Skeletal muscle tissue (tissue), 4 donors: ENCODE measurements around the gene ZNRF2. TPM values are rescaled to one million over a fixed set of nuclear protein-coding genes. Genes with fewer than 3 reads are reported as not detected.
"Not testable (repeated sequence)": the region's sequence is repeated elsewhere in the genome, so short reads cannot be mapped to it uniquely, and the experiment has no call there.

Source experiments
- H3K27ac ChIP-seq: one replicate; pipeline ENCODE4 v1.7.0; 2013; ENCODE audit warnings: mild to moderate bottlenecking, low read depth, low read length, inconsistent platforms
- H3K27me3 ChIP-seq, 3 donors: one replicate each; pipeline ENCODE4 v1.7.0; 2013; ENCODE audit warnings: low read length in 3 of 3; ENCODE audit not compliant: control insufficient read depth in 3 of 3, insufficient read depth in 3 of 3
- H3K36me3 ChIP-seq, 3 donors: one replicate each; pipeline ENCODE4 v1.7.0; 2013; ENCODE audit warnings: low read length in 3 of 3; ENCODE audit not compliant: control insufficient read depth in 3 of 3, insufficient read depth in 3 of 3
- H3K4me1 ChIP-seq, 3 donors: one replicate each; pipeline ENCODE4 v1.7.0; 2013; ENCODE audit warnings: low read length in 3 of 3, mild to moderate bottlenecking in 3 of 3; ENCODE audit not compliant: control insufficient read depth in 3 of 3, insufficient read depth in 3 of 3
- H3K4me3 ChIP-seq, 3 donors: one replicate each; pipeline ENCODE4 v1.7.0; 2013; ENCODE audit warnings: low read length in 3 of 3
- H3K9ac ChIP-seq, 3 donors: one replicate each; pipeline ENCODE4 v1.7.0; 2013; ENCODE audit warnings: low read length in 3 of 3, mild to moderate bottlenecking in 3 of 3, moderate library complexity in 2 of 3, low read depth in 1 of 3
- H3K9me3 ChIP-seq, 3 donors: one replicate each; pipeline ENCODE4 v1.7.0; 2013; ENCODE audit warnings: low read length in 3 of 3; ENCODE audit not compliant: control insufficient read depth in 3 of 3
- total RNA-seq: library from RNA; depleted of rRNA; stranded (reverse); fragments of >200 nt; gene quantifications from one replicate; pipeline ENCODE4 v1.2.3, GENCODE V29; 2014
- donor health status: Osteomylitis.

ZNRF2 gene
- total RNA-seq, 1 donor from 2014 or later = 10.4 TPM

DNA sequence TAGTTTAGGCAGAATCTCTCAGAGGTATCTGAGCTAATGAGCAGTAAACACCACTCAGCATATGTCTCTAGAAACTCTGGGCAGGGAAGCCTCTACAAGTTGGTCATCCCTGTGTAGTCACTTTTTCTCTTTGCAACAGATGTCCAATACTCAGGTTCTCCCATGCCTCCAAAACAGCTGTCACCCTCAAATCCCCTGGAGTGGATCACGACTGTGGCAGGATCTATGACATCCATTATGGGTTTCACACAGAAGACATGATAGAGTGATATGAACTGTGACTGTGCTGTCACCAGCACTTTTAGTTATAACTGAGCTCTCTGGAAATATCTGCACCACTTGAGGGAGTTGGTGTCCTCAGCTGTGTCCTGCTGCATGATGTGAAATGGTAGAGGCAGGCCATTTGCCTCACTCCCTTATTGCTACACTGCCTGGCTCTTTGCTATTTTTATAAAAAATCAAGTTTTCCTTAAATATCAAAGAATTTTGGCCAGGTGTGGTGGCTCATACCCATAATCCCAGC is 24.1 kb upstream of the ZNRF2 start:
- no peak overlapping the region for H3K9ac ChIP-seq
- H3K36me3 ChIP-seq = no peaks in the 10 kb centered on the region
- no peaks in the 10 kb centered on the region for H3K4me1 ChIP-seq
- H3K27me3 ChIP-seq = no peaks in the 10 kb centered on the region
- no peaks in the 10 kb centered on the region for H3K9me3 ChIP-seq
- no peak overlapping the region for H3K4me3 ChIP-seq
- H3K27ac ChIP-seq = no peak overlapping the region

- Histone ChIP-seq H3K4me1 (no peaks in the 10 kb centered on the region), H3K9me3 (no peaks in the 10 kb centered on the region), H3K4me3 (no peak overlapping the region), H3K27me3 (no peaks in the 10 kb centered on the region), H3K27ac (no peak overlapping the region), H3K9ac (no peak overlapping the region), H3K36me3 (no peaks in the 10 kb centered on the region)
Observed at GRCh38 chr7:30263090-30263710, 21.2 kb upstream of the ZNRF2 start.

DNA sequence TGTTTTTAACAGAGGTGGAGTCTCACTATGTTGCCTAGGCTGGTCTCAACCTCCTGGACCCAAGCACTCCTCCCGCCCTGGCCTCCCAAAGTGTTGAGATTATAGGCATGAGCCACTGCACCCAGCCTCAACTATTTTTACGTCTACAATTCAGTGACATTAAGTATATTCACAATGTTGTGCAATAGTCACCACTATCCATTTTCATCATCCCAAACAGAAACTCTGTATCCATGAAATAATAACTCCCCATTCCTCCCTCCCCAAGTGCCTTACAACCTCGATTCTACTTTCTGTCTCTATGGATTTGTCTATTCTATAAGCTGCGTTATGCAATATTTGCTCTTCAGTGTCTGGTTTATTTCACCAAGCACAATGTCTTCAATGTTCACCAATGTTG is 20.3 kb upstream of the ZNRF2 start:
- Histone ChIP-seq H3K4me1 (peaks cover 0 to under 1% (median 0%) of the 10 kb centered on the region in 3 donors), H3K9ac (no peak overlapping the region), H3K4me3 (no peak overlapping the region), H3K36me3 (no peaks in the 10 kb centered on the region), H3K9me3 (no peaks in the 10 kb centered on the region), H3K27ac (no peak overlapping the region), H3K27me3 (no peaks in the 10 kb centered on the region)

GRCh38 chr7:30265189-30265588 is 19.2 kb upstream of the ZNRF2 start:
- H3K9me3 ChIP-seq, H3K4me1 ChIP-seq, H3K9ac ChIP-seq, H3K4me3 ChIP-seq, H3K27ac ChIP-seq, H3K36me3 ChIP-seq, H3K27me3 ChIP-seq: not testable (repeated sequence)

DNA sequence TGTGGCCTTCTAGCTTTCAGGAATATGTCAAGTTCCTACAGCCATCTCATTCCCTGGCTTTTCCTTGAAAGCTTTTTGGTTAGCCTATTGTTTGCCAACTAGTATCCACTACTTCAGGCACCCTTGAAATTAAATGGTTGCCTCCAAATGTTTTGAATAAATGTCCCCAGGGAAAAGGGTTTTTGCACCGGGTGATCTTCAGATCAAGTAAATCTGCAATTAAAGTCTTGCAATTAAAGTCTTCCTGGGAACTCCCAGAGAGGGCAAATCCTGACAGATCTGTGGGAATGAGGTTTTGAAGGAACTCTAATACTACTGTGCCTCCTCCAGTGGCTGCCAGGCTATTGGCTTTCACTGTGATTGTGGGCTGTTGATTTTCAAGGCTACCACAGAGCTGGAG is 17.7 kb upstream of the ZNRF2 start:
- no peak overlapping the region for H3K4me3 ChIP-seq
- H3K4me1 ChIP-seq = peaks cover 0 to 9% (median 0%) of the 10 kb centered on the region in 3 donors
- H3K27me3 ChIP-seq = no peaks in the 10 kb centered on the region
- no peak overlapping the region for H3K27ac ChIP-seq
- no peaks in the 10 kb centered on the region for H3K36me3 ChIP-seq
- no peaks in the 10 kb centered on the region for H3K9me3 ChIP-seq
- no peak overlapping the region for H3K9ac ChIP-seq

DNA sequence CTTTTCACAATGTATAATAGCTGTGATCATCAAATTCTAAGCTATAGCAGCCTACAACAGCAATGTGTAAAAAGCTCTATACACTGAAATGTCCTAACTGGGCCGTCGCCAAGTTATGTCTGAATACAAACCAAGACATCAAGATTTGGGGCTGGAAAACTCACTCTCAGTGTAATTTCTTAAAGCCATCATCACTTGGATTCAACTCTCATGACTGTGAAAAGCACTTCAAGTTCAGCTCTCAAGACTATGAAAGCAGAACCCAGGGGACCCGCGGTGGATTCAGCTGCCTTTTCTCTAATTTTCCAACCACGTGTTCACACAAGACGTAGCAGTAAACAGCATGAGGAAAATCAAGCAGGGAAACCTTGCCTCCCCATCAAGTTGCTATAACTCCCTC is 15.8 kb upstream of the ZNRF2 start:
- no peak overlapping the region for H3K4me3 ChIP-seq
- no peaks in the 10 kb centered on the region for H3K9me3 ChIP-seq
- no peak overlapping the region for H3K27ac ChIP-seq
- no peak overlapping the region for H3K9ac ChIP-seq
- no peaks in the 10 kb centered on the region for H3K27me3 ChIP-seq
- no peaks in the 10 kb centered on the region for H3K36me3 ChIP-seq
- peaks cover 0 to 9% (median 0%) of the 10 kb centered on the region in 3 donors for H3K4me1 ChIP-seq

GRCh38 chr7:30269490-30269889 is 14.9 kb upstream of the ZNRF2 start:
- no peak overlapping the region for H3K4me3 ChIP-seq
- peaks cover 0 to 9% (median 0%) of the 10 kb centered on the region in 3 donors for H3K4me1 ChIP-seq

DNA sequence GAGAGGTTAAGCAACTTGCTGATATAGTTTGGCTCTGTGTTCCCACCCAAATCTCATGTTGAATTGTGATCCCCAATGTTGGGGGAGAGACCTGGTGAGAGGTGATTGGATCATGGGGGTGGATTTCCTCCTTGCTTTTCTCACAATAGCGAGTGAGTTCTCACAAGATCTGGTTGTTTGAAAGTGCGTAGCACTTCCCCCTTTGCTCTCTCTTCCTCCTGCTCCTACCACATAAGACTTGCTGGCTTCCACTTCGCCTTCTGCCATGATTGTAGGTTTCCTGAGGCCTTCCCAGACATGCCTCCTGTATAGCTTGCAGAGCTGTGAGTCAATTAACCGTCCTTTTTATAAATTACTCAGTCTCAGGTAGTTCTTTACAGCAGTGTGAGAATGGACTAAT is 13.5 kb upstream of the ZNRF2 start:
- no peaks in the 10 kb centered on the region for H3K27me3 ChIP-seq

More at GRCh38 chr7:30269490-30269889, 14.9 kb upstream of the ZNRF2 start:
- Histone ChIP-seq H3K36me3 (no peaks in the 10 kb centered on the region), H3K27me3 (no peaks in the 10 kb centered on the region), H3K27ac (no peak overlapping the region), H3K9me3 (no peaks in the 10 kb centered on the region), H3K9ac (no peak overlapping the region)

GRCh38 chr7:30272126-30272525 is 12.3 kb upstream of the ZNRF2 start:
- no peak overlapping the region for H3K9ac ChIP-seq

More for the DNA sequence above, 13.5 kb upstream of the ZNRF2 start:
- no peak overlapping the region for H3K9ac ChIP-seq
- no peak overlapping the region for H3K4me3 ChIP-seq
- no peak overlapping the region for H3K27ac ChIP-seq
- H3K9me3 ChIP-seq = no peaks in the 10 kb centered on the region
- peaks cover 0 to 9% (median 0%) of the 10 kb centered on the region in 3 donors for H3K4me1 ChIP-seq
- no peaks in the 10 kb centered on the region for H3K36me3 ChIP-seq

GRCh38 chr7:30273552-30273951 is 10.8 kb upstream of the ZNRF2 start:
- Histone ChIP-seq H3K9ac (no peak overlapping the region), H3K4me3 (no peak overlapping the region), H3K9me3 (no peaks in the 10 kb centered on the region), H3K27me3 (no peaks in the 10 kb centered on the region), H3K27ac (no peak overlapping the region), H3K4me1 (peaks cover 6 to 19% (median 11%) of the 10 kb centered on the region in 3 donors), H3K36me3 (no peaks in the 10 kb centered on the region)

More at GRCh38 chr7:30272126-30272525, 12.3 kb upstream of the ZNRF2 start:
- Histone ChIP-seq H3K9me3 (no peaks in the 10 kb centered on the region), H3K27me3 (no peaks in the 10 kb centered on the region), H3K4me1 (peaks cover 0 to 9% (median 3%) of the 10 kb centered on the region in 3 donors), H3K4me3 (no peak overlapping the region), H3K27ac (no peak overlapping the region), H3K36me3 (no peaks in the 10 kb centered on the region)
